ENCODE data around the gene PGLYRP2. TPM values are rescaled to one million over a fixed set of nuclear protein-coding genes. Genes with fewer than 3 reads are reported as not detected.

PGLYRP2 gene
- total RNA-seq, 1 donor from 2014 or later, result not detected

GRCh38 chr19:15498910-15499309 lies 19.6 kb upstream of the PGLYRP2 start:
- Mint-ChIP-seq H3K9me3 (ENCODE audit: unreplicated experiment) (peaks cover 15% of the 10 kb centered on the region), H3K4me1 (ENCODE audit: low read depth, unreplicated experiment) (no peaks in the 10 kb centered on the region), H3K27me3 (ENCODE audit: low read depth, unreplicated experiment) (peaks cover 1% of the 10 kb centered on the region), H3K27ac (ENCODE audit: unreplicated experiment) (no peak overlapping the region), H3K4me3 (ENCODE audit: unreplicated experiment) (no peak overlapping the region), H3K36me3 (ENCODE audit: low read depth, unreplicated experiment) (no peaks in the 10 kb centered on the region)
- H3K4me1 ChIP-seq (ENCODE audit: insufficient read depth, low read length), result no peaks in the 10 kb centered on the region
- H4K20me1 ChIP-seq (ENCODE audit: insufficient read depth, low read length), result no peaks in the 10 kb centered on the region
- no peak for FAIRE-seq
- no peak for DNase-seq (ENCODE audit: low read depth)
- TF ChIP-seq EZH2 (IDR thresholded peaks at IDR 0.05; ENCODE audit: insufficient read depth, low read length), result no peak
- no peak for TF ChIP-seq CTCF (IDR thresholded peaks at IDR 0.05; ENCODE audit: insufficient read depth, low read depth, low read length)
- H3K9ac ChIP-seq (ENCODE audit: low read length), result no peak overlapping the region
- H3K9me3 ChIP-seq (ENCODE audit: insufficient read depth, low read depth, low read length), result no peaks in the 10 kb centered on the region
- H3K27me3 ChIP-seq (ENCODE audit: insufficient read depth, low read length), result no peaks in the 10 kb centered on the region
- no peak overlapping the region for H3K27ac ChIP-seq (ENCODE audit: low read depth, low read length)
- H3K36me3 ChIP-seq (ENCODE audit: insufficient read depth, low read length), result no peaks in the 10 kb centered on the region
- H3K4me3 ChIP-seq (ENCODE audit: insufficient read depth, low read depth, low read length), result no peak overlapping the region
- H3K4me2 ChIP-seq (ENCODE audit: low read length), result no peak overlapping the region
- H3K79me2 ChIP-seq (ENCODE audit: insufficient read depth, low read length), result no peaks in the 10 kb centered on the region
- H2AFZ ChIP-seq (ENCODE audit: low read depth, low read length), result no peak overlapping the region

- Mint-ChIP-seq H3K4me1 (ENCODE audit: low read depth, unreplicated experiment) (no peaks in the 10 kb centered on the region), H3K4me3 (ENCODE audit: unreplicated experiment) (no peak overlapping the region), H3K27ac (ENCODE audit: unreplicated experiment) (peak overlapping the region; percentile 44), H3K9me3 (ENCODE audit: unreplicated experiment) (peaks cover 15% of the 10 kb centered on the region), H3K27me3 (ENCODE audit: low read depth, unreplicated experiment) (peaks cover 1% of the 10 kb centered on the region), H3K36me3 (ENCODE audit: low read depth, unreplicated experiment) (no peaks in the 10 kb centered on the region)
- Histone ChIP-seq H3K4me3 (ENCODE audit: insufficient read depth, low read depth, low read length) (no peak overlapping the region), H3K4me1 (ENCODE audit: insufficient read depth, low read length) (no peaks in the 10 kb centered on the region), H3K27ac (ENCODE audit: low read depth, low read length) (no peak overlapping the region), H4K20me1 (ENCODE audit: insufficient read depth, low read length) (no peaks in the 10 kb centered on the region), H3K9ac (ENCODE audit: low read length) (no peak overlapping the region), H2AFZ (ENCODE audit: low read depth, low read length) (no peak overlapping the region), H3K79me2 (ENCODE audit: insufficient read depth, low read length) (no peaks in the 10 kb centered on the region), H3K9me3 (ENCODE audit: insufficient read depth, low read depth, low read length) (no peaks in the 10 kb centered on the region), H3K36me3 (ENCODE audit: insufficient read depth, low read length) (no peaks in the 10 kb centered on the region), H3K4me2 (ENCODE audit: low read length) (no peak overlapping the region), H3K27me3 (ENCODE audit: insufficient read depth, low read length) (no peaks in the 10 kb centered on the region)
- DNase-seq (ENCODE audit: low read depth), result no peak
- FAIRE-seq, result no peak
- TF ChIP-seq CTCF (IDR thresholded peaks at IDR 0.05; ENCODE audit: insufficient read depth, low read depth, low read length), result no peak
These were observed 19.0 kb upstream of the PGLYRP2 start for GRCh38 chr19:15498156-15498858.

DNA sequence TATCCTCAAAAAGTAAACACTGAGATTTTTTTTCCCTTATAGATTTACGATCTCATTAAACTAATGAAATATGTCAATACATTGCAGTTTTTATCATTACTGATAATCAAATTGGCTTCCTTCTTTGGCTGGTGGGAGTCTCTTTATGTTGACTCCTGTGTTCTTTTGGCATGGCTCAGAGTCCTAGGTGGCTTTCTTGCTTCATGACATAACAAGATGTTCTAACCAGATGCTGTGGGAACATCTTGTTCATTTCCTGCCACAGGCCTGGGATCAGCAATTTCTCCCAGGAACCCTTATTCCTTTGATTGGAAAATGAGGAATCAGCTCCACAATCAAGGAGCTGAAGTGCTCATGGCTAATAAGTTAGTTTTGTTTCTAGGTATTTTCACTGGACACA lies 15.8 kb upstream of the PGLYRP2 start:
- no peak overlapping the region for H3K27ac Mint-ChIP-seq (ENCODE audit: unreplicated experiment)
- Histone ChIP-seq H4K20me1 (ENCODE audit: insufficient read depth, low read length) (no peaks in the 10 kb centered on the region), H3K36me3 (ENCODE audit: insufficient read depth, low read length) (no peaks in the 10 kb centered on the region), H3K79me2 (ENCODE audit: insufficient read depth, low read length) (no peaks in the 10 kb centered on the region), H3K4me2 (ENCODE audit: low read length) (no peak overlapping the region), H3K9ac (ENCODE audit: low read length) (no peak overlapping the region), H3K4me1 (ENCODE audit: insufficient read depth, low read length) (no peaks in the 10 kb centered on the region), H3K4me3 (ENCODE audit: insufficient read depth, low read depth, low read length) (no peak overlapping the region), H3K9me3 (ENCODE audit: insufficient read depth, low read depth, low read length) (no peaks in the 10 kb centered on the region), H3K27ac (ENCODE audit: low read depth, low read length) (no peak overlapping the region), H3K27me3 (ENCODE audit: insufficient read depth, low read length) (no peaks in the 10 kb centered on the region), H2AFZ (ENCODE audit: low read depth, low read length) (no peak overlapping the region)
- FAIRE-seq (no peak), DNase-seq (ENCODE audit: low read depth) (no peak)
- H3K27me3 Mint-ChIP-seq (ENCODE audit: low read depth, unreplicated experiment), result no peaks in the 10 kb centered on the region
- H3K9me3 Mint-ChIP-seq (ENCODE audit: unreplicated experiment), result peaks cover 11% of the 10 kb centered on the region
- no peak overlapping the region for H3K4me3 Mint-ChIP-seq (ENCODE audit: unreplicated experiment)
- no peaks in the 10 kb centered on the region for H3K36me3 Mint-ChIP-seq (ENCODE audit: low read depth, unreplicated experiment)
- H3K4me1 Mint-ChIP-seq (ENCODE audit: low read depth, unreplicated experiment), result no peaks in the 10 kb centered on the region
- TF ChIP-seq EZH2 (IDR thresholded peaks at IDR 0.05; ENCODE audit: insufficient read depth, low read length) (no peak), CTCF (IDR thresholded peaks at IDR 0.05; ENCODE audit: insufficient read depth, low read depth, low read length) (no peak)
